ENCODE results near the gene KDM2A.
"Not testable (repeated sequence)": the region's sequence is repeated elsewhere in the genome, so short reads cannot be mapped to it uniquely, and the experiment has no call there.

Gene KDM2A

DNA sequence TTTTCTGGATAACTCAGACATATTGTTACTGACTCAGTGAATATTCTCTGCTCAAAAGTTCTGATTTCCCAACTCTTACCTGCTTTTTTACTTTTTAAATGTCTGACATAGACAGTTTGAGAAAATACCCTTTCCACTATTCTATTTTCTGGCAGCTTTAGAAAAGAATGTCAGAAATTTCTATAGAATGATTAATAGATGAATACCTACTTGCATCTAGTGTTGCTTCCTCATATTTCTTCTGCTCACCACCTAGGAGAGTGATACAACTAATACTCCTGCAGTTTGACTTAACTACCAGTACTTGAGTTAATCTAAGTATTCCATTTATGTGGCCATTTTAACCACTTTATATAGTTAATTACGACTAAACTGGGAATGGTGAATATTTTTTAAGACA is 55.2 kb downstream of the KDM2A start:
- DNase-seq: no peak

DNA sequence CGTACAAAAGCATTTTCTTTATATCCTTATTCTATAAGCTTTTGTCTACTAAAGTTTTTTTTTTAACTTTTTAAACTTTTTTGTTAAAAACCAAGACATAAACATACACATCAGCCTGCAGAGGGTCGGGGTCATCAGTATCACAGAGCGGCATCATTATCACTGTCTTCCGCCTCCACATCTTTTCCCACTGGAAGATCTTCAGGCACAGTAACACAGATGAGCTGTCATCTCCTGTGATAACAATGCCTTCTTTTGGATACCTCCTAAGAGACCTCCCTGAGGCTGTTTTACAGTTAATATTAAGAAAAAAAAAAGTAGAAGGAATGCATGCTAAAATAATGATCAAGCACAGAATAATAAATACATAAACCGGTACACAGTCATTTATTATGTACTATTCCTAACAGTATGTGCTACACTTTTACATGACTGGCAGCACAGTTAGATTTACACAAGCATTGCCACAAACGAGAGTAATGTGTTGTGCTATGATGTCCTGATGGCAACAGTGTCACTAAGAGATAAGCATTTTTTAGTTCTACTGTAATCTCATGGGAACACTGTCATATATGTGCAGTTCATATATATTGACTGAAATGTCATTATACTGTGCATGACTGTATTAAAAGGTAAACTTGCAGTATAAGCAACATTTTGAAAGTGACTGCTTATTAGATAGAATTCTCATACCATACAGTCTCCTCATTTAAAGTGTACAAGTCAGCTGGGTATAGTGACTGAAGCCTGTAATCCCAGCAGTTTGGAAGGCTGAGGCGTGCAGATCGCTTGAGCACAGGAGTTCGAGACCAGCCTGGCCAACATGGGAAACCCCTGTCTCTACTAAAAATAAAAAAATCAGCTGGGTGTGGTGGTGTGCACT is 58.6 kb downstream of the KDM2A start:
- no peak for DNase-seq

DNA sequence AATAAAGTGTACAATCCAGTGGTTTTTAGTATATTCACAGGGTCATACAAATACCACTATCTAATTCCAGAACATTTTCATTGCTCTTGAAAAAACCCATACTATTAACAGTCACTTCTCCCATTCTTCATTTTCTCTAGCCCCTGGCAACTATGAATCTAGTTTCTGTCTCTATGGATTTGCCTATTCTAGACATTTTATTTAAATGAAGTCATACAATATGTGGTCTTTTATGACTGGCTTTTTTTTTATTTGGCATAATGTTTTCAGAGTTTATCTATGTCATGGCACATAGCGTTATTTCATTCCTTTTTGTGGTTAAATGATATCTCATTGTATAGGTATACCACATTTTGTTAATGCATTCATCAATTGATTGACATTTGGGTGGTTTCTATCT is 59.4 kb downstream of the KDM2A start:
- no peak for DNase-seq

DNA sequence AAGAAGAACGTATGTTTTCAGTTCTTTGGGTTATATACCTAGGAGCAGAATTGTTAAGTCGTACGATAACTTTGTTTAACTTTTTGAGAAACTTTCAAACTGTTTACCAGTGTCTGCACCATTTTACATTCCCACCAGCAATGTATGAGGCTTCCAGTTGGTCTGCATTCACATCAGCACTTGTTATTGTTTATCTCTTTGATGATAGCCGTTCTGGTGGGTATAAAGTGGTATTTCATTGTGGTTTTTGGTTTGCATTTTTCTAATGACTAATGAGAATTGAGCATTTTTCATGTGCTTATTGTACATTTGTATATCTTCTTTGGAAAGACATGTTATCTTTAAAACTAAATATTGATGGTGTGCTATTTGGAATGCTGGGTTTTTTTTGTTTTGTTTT is 59.8 kb downstream of the KDM2A start:
- no peak for DNase-seq

DNA sequence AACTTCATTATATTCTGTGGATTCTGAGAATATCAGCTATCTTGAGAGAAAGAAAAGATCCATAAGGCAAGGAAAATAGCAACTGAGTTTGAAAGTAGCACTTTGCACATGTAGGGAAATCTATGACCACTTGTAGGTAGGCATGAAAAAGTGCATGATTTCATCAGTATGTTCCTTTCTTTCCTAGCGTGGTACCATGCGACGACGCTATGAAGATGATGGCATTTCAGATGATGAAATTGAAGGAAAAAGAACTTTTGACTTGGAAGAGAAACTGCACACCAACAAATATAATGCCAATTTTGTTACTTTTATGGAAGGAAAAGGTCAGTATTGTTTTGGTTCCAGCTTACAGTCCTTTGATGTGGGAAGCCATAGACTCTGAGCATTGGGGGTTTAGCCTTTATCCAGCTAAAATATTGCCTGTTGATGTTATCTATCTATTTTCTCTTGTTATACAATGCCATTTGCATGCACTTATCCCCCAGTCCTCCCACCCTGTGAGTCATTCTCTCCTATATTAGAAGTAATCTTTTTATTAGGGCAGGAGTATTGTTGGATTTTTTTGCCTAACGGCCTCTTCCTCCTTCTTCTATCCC is 60.9 kb downstream of the KDM2A start:
- no peak for DNase-seq

DNA sequence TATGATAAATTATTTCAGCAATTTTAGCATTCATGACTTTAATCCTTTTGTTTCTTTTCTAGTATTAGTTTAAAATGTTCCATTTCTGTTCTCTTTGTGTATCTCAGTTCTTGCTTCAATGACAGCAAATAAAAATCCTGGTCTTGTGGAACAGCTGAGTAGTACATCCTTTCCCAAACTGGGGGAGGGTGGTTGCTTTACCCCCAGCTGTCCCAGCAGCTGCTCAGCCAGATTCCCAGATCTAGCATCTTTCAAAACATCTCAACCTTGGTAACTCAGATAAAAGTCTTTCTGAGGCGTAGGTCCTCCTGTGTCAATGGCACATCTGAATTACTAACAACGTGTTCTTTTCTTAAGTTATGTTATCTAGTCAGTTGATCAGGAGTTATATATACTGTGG is 75.0 kb downstream of the KDM2A start:
- DNase-seq: no peak

DNA sequence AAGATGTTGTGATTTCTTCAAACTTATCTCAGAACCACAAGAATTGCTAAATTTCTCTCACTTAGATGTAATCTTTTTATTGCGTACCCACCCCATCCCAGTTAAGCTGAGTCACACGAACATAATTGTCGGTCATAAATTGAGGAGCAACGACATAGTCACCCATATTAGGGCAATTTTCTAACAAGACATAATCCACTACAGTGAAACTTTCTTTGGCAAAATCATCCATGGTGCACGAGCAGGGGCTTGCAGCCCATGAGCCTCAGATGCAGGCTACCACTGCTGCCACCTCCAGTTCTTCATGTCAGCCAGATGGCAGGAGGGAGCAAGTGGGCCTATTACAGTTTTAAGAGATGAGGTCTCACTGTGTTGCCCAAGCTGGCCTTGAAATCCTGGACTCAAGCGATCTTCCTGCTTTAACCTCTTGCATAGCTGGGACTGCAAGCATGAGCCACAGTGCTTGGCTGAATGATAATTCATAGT is 77.0 kb downstream of the KDM2A start:
- DNase-seq: no peak

DNA sequence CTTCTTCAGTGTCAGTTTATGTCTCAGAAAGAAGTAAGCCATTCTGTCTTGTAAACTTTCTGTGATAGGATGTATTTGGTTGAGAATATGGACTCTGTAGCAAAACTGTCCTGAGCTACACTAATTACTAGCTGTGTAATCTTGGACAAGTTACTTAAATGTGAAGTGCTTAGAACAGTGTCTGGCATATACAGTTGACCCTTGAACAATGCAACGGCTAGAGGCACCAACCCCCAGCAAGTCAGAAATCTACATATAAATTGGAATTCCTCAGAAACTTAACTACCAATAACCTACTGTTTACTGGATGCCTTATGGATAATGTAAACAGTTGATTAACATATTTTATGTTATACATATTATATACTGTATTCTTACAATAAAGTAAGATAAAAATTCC is 78.5 kb downstream of the KDM2A start:
- no peak for DNase-seq

DNA sequence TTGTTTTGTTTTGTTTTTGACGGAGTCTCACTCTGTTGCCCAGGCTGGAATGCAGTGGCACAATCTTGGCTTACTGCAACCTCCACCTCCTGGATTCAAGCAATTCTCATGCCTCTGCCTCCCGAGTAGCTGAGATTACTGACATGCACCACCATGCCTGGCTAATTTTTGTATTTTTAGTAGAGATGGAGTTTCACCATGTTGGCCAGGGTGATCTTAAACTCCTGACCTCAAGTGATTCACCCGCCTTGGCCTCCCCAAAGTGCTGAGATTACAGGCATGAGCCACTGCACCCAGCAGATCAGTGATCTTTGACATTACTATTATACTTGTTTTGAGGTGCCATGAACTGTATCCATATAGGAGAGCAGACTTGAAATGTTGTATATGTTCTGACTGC is 79.7 kb downstream of the KDM2A start:
- not testable (repeated sequence) for DNase-seq

DNA sequence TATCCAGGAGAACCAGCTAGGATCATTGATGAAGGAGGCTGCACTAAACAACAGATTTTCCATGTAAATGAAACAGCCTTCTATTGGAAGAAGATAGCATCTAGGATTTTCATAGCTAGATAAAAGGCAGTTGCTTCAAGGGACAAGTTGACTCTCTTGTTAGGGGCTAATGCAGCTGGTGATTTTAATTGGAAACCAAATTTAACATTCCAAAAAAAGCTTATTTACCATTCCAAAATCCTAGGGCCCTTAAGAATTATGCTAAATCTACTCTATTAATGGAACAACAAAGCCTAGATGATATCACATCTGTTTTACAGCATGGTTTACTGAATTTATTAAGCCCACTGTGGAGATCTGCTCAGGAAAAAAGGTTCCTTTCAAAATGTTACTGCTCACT is 80.7 kb downstream of the KDM2A start:
- no peak for DNase-seq

DNA sequence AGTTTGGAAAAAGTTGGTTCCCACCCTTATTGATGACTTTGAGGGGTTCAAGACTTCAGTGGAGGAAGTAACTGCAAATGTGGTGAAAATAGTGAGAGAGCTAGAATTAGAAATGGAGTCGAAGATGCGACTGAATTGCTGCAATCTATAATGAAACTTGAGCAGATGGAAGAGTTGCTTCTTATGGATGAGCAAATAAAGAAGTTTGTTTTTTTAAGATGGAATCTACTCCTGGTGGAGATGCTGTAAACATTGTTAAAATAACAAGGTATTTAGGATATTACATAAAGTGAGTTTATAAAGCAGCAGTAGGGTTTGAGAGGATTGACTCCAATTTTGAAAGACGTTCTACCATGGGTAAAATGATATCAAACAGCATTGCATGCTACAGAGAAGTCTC is 83.0 kb downstream of the KDM2A start:
- no peak for DNase-seq

DNA sequence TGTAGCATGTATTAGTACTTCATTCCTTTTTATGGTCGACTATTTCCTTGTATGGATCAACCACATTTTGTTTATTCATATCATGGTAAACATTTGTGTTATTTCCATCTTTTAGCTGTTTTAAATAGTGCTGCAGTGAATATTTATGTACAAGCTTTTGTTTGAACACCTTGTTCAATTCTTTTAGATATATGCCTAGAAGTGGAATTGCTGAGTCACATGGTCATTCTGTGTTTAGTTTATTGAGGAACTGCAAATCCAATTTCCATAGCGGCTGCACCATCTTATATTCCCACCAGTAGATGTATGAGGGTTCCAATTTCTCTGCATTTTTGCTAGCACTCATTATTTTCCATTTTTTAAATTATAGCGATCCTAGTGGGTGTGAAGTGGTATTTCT is 85.8 kb downstream of the KDM2A start:
- no peak for DNase-seq

DNA sequence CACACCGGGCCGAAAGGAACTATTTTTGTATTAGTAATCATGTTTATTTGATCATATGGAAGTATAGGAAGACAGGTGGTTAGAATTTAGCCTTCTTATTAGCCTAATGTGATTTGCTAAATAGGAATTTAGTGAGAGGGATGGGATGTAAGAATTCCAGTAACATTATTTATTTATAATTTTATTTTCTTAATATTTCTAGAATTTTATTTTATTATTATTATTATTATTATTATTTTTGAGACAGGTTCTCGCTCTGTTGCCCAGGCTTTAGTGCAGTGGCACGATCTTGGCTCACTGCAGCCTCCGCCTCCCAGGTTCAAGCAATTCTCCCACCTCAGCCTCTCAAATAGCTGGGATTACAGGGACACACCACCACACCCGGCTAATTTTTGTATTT is 90.2 kb downstream of the KDM2A start:
- DNase-seq: not testable (repeated sequence)

DNA sequence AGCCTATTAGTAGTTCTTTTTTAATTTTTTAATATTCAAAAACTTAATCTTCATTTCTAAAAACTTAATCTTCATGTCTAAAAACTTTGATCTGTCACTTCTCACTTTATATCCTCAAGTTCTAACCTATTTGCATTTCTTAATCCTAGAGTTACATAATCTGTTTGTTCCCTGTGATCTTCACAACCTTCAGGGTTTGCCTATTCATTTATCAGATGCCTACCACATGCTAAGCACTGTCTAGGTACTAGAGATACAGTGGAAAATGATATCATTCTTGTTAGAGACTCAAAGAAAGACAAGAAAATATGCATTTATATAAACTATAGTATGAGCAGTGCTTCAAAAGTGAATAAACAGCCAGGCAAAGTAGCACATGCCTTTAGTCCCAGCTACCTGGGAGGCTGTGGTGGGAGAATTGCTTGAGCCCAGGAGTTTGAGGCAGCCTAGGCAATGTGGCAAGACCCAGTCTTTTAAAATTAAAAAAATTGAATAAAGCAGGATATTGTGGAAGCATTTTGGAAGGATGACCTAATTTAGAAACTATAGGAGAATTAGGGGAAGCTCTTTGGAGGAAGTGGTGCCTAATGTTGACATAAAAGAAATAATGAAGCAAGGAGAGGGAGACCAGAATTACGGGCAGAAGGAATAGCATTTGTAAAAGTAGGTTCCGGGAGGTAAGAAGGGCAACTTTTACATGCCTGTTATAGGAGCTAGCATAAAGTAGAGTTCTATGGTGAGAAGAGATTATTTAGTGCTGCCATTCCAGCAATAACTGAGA is 92.8 kb downstream of the KDM2A start:
- no peak for DNase-seq

DNA sequence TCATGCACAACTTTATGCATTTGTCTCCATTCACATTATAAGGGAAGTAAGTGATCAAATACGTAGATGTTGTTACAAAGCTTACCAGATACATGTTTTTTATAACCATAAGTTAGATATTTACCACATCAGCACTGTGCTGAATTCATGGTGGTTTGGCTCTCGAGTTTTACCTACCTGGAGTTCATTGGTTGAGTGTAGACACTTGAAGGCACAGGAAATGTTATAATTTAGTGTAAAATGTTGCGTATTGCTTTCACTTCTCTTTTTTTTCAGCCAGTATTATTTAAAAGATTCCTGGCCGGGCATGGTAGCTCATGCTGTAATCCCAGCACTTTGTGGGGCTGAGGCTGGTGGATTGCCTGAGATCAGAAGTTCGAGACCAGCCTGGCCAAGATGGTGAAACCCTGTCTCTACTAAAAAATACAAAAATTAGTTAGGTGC is 94.1 kb downstream of the KDM2A start:
- DNase-seq: no peak

DNA sequence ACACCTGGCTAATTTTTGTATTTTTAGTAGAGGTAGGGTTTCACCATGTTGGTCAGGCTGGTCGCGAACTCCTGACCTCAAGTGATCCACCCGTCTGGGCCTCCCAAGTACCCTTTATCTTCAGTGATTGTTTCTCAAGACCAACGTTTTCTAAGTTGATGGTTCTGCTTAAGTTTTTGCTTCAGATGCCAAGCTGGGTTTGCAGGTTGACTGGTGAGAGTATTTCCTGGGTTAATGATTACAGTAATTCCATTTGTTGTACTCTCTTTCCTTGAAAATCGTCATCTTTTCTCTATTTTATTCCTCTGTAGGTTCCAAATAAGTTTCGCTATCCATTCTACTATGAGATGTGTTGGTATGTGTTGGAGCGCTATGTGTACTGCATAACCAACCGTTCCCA is 108.7 kb downstream of the KDM2A start:
- DNase-seq: no peak

DNA sequence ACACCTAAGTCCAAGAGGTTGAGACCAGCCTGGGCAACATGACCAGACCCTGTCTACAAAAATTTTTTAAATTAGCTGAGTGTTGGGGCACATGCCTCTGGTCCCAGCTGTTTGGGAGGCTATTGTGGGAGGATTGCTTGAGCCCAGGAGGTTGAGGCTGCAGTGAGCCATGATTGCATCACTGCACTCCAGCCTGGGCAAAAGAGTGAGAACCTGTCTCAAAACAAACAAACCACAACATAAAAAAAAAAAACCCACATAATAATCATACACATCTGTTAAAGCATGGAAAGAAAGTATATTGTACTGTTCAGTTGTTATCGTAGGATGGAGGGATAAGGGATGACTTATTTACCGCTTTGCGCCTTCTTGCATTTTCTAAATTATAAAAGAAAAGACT is 111.3 kb downstream of the KDM2A start:
- no peak for DNase-seq

DNA sequence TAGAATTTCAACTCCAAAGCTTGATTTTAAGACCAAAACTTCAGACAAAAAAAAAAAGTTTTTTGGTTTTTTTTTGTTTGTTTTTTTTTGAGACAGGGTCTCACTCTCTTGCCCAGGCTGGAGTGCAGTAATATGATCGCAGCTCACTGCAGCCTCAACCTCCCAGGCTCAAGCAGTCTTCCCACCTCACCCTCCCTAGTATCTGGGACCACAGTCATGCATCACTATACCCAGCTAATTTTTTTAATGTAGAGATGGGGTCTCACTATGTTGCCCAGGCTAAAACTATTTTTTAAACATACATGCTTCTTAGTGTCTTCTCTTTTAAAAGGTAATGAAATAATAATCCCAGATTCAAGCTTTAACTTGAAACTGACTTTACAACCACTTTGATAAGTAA is 111.8 kb downstream of the KDM2A start:
- no peak for DNase-seq

DNA sequence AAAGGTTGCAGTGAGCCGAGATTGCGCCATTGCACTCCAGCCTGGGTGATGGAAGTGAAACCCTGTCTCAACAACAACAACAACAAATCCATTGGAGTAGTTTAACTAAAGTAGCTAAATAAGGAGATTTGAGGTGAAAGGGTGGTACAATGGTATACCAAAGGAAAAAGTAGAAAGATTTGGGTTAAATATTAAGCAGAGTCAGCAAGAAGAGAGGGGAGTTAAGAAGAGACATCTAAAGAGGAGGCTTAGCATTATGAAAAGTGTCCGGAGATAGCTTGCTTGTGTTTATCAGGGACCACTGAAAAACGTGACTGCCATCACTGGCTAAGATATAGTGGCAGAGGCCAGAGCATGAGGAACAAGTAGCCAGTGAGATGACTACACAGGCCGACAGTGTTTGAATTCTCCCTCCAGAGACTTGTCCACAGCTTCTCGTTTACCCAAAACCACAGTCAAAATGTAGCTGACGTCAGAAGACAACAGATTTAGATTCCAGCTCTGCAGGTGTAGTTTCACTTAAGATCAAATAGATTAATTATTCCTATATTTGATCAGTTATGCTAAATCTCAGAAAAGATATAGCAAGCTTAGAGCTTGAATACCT is 114.6 kb downstream of the KDM2A start:
- DNase-seq: no peak

DNA sequence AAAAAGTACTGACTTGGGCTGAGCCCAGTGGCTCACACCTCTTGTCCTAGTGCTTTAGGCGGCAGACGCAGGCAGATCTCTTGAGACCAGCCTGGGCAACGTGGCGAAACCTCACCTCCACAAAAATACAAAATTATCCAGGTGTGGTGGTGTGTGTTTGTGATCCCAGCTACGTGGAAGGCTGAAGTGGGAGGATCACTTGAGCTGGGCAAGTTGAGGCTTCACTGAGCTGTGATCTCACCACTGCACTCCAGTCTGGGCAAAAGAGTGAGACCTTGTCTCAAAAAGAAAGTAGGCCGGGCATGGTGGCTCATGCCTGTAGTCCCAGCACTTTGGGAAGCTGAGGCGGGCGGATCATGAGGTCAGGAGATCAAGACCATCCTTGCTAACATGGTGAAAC is 115.5 kb downstream of the KDM2A start:
- not testable (repeated sequence) for DNase-seq

DNA sequence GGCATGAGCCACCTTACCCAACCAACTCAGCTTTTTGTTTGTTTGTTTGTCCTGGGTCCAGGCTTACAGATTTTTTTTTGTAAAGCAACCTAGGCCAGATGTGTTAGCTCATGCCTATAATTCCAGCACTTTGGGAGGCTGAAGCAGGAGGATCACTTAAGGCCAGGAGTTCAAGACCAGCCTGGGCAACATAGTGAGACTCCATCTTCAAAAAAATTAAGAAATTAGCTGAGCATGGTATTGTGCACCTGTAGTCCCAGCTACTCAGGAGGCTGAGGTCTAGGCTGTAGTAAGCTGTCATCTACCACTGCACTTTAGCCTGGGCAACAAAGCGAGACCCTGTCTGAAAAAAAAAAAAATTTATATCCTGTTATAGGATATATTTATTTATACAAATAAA is 118.5 kb downstream of the KDM2A start:
- DNase-seq: no peak

DNA sequence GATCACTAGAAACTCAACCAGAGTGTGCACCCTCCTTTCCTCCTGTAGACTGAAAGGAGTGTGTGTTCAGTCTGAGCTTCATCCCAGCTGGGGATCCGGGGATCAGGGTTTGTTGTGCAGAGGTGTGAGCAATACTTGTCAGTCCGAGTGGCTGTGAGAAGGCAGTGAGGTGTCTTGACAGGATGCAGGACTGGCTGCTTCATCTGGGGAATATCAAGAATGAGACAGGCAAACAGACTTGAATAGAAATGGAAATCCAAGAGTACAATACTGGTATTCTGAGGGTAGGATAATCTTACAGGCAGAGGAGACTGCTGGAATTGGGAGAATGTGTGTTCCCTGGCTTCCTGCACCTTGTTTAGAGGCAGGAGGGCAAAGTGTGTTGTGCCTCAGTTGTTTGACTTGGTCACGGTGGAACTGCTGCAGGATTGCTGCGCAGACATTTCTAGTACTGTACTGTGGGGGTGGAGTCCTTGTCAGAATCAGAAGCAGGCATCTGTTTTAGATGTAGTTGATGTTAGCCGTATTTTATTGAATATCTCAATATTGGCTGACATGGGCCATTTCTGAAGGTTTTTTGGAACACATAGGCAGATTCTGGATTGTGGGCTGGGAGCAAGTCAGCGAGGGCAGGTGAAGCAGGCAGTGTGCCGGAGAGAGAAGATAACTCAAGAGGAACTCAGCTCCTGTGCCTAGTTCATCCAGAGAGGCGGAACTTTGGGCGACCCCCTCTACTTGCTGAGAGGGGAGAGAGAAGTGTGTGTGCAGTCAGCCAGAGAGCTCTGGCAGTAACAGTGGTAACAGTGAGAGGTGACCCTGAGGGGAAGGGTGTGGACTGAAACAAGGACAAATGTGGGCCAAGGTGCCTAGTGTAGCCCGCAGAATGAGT is 120.1 kb downstream of the KDM2A start:
- DNase-seq: no peak

All from activated CD4-positive, alpha-beta T cell treated with anti-CD3 and anti-CD28 coated beads, Interleukin-2, amount 50 U/mL, for 1 hour (primary cell).